Measurements from ENCODE around the gene ATRN. TPM values are rescaled to one million over a fixed set of nuclear protein-coding genes. Genes with fewer than 3 reads are reported as not detected.

Gene ATRN
- total and polyA plus RNA-seq, 2 of the 8 experiments (the other 6 are each of a cell fraction or from before 2014, with no cell fraction given), result 12.0 to 17.4 TPM

DNA sequence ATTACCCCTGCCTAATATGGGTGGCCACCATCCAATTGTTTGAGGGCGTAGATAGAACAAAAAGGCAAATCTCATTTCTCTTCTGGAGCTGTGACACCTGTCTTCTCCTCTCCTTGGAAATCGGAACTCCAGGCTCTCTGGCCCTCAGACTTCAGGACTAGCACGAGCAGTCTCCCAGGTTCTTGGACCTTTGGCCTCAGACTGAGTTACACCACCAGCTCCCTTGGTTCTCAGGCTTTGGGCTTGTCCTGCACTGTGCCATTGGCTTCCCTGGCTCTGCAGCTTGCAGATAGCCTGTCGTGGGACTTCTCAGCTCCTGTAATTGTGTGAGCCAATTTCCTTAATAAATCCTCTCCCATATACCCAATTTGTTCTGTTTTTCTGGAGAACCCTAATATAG lies 34.3 kb downstream of the ATRN start:
- no peaks in the 10 kb centered on the region for H3K23me2 ChIP-seq (ENCODE audit: low read depth, low read length)
- H3K14ac ChIP-seq (ENCODE audit: insufficient read length), result no peak overlapping the region
- no peaks in the 10 kb centered on the region for H3K4me1 ChIP-seq (replicated peaks in 1 of 4; ENCODE audit: control insufficient read depth in 3 of 4, insufficient read depth in 4 of 4, low read length in 3 of 4)
- H4K5ac ChIP-seq (ENCODE audit: insufficient read length, low read depth, low read length), result no peak overlapping the region
- FAIRE-seq (no peak), DNase-seq (ENCODE audit: low read depth in 1 of 2, low spot score in 2 of 2) (no peak)
- H2BK120ac ChIP-seq (replicated peaks; ENCODE audit: low read depth, low read length), result no peak overlapping the region
- no peaks in the 10 kb centered on the region for H3K36me3 ChIP-seq (ENCODE audit: control insufficient read depth in 2 of 4, insufficient read depth in 4 of 4, low read length in 3 of 4)
- no peak for TF ChIP-seq MAFK (IDR thresholded peaks at IDR 0.05; ENCODE audit: low read depth, low read length)
- TF ChIP-seq TBP (IDR thresholded peaks at IDR 0.05; ENCODE audit: low read depth, low read length), result no peak
- TF ChIP-seq KDM4A (IDR thresholded peaks at IDR 0.05; ENCODE audit: low read depth, low read length, severe bottlenecking), result no peak
- H3K18ac ChIP-seq (ENCODE audit: extremely low read depth, low read length), result no peak overlapping the region
- H3K27ac ChIP-seq (ENCODE audit: low read depth, low read length), result no peak overlapping the region
- no peak overlapping the region for H2AK5ac ChIP-seq (ENCODE audit: low read depth, low read length)
- no peak overlapping the region for H3K4me2 ChIP-seq (ENCODE audit: insufficient read depth in 1 of 2, low read depth in 2 of 2, low read length in 2 of 2)
- no peak overlapping the region for H2BK20ac ChIP-seq (ENCODE audit: low read length)
- H3K27me3 ChIP-seq (replicated peaks in 1 of 4; ENCODE audit: control insufficient read depth in 3 of 4, extremely low read depth in 1 of 4, insufficient read depth in 3 of 4, low read length in 3 of 4), result no peaks in the 10 kb centered on the region
- no peak overlapping the region for H3K4me3 ChIP-seq (ENCODE audit: extremely low read depth in 1 of 4, insufficient read depth in 2 of 4, low read depth in 3 of 4, low read length in 4 of 4)
- no peak overlapping the region for H4K8ac ChIP-seq (ENCODE audit: extremely low read depth, insufficient read depth, low read length)
- no peak overlapping the region for H2BK15ac ChIP-seq (ENCODE audit: low read length)
- no peak overlapping the region for H2BK5ac ChIP-seq (ENCODE audit: low read depth, low read length)
- CTCF ChIA-PET (ENCODE audit: partially characterized antibody), result no interaction called here
- no peak overlapping the region for H4K91ac ChIP-seq (replicated peaks; ENCODE audit: insufficient read length, low read length)
- H4K20me1 ChIP-seq (replicated peaks in 1 of 2; ENCODE audit: control insufficient read depth in 1 of 2, insufficient read depth in 2 of 2, low read length in 2 of 2), result no peaks in the 10 kb centered on the region
- H2AFZ ChIP-seq (ENCODE audit: low read length), result no peak overlapping the region
- POLR2A ChIA-PET (ENCODE audit: partially characterized antibody), result no interaction called here
- H3K23ac ChIP-seq (ENCODE audit: insufficient read length), result no peak overlapping the region
- no peak overlapping the region for H3K9ac ChIP-seq (replicated peaks in 1 of 4; ENCODE audit: extremely low read depth in 1 of 4, low read depth in 3 of 4, low read length in 3 of 4)
- whole genome bisulfite sequencing, 2 experiments (ENCODE audit: extremely low coverage in 1 of 2, insufficient coverage in 1 of 2, insufficient read length in 1 of 2, insufficient replicate concordance in 2 of 2, low coverage in 1 of 2, low lambda C conversion rate in 2 of 2, missing lambda C conversion rate in 1 of 2), result 94% methylated on average over 4 of the region's 4 CpGs; no CpG with 5 or more reads in 1 of the 2 experiments
- H3K56ac ChIP-seq (replicated peaks; ENCODE audit: insufficient read length, low read depth, low read length), result no peak overlapping the region
- no peaks in the 10 kb centered on the region for H3K79me1 ChIP-seq (ENCODE audit: low read depth, low read length)
- H3K4ac ChIP-seq (replicated peaks; ENCODE audit: insufficient read length, low read depth, low read length), result no peak overlapping the region
- H3K79me2 ChIP-seq (ENCODE audit: control insufficient read depth in 1 of 2, insufficient read depth in 2 of 2, low read length in 2 of 2), result no peaks in the 10 kb centered on the region
- H2BK12ac ChIP-seq (ENCODE audit: low read depth, low read length), result no peak overlapping the region
- H3K9me3 ChIP-seq (ENCODE audit: insufficient read depth in 2 of 2, low read depth in 1 of 2, low read length in 1 of 2), result no peaks in the 10 kb centered on the region

Data from H1 (cell line).